A172 (cell line): ENCODE measurements around the gene C20orf204. TPM values are rescaled to one million over a fixed set of nuclear protein-coding genes. Genes with fewer than 3 reads are reported as not detected.
A peak's percentile ranks its signal among the peaks of the same experiment; 100 is the strongest.

Experiments used
- DNase-seq: peaks from one replicate; pipeline ENCODE4 v3.0.0-alpha.2; 2015; ENCODE audit warnings: low spot score
- total RNA-seq: library from RNA; depleted of rRNA; stranded (reverse); fragments of >200 nt; shearing (Covaris generic); gene quantifications from 2 replicates; pipeline ENCODE4 v1.2.3, GENCODE V29; 2014

Gene C20orf204
- total RNA-seq, 1 experiment from 2014 or later: 1.2 TPM

- DNase-seq: no peak
Measured at GRCh38 chr20:64027981-64028685, 7.8 kb upstream of the C20orf204 start.

DNA sequence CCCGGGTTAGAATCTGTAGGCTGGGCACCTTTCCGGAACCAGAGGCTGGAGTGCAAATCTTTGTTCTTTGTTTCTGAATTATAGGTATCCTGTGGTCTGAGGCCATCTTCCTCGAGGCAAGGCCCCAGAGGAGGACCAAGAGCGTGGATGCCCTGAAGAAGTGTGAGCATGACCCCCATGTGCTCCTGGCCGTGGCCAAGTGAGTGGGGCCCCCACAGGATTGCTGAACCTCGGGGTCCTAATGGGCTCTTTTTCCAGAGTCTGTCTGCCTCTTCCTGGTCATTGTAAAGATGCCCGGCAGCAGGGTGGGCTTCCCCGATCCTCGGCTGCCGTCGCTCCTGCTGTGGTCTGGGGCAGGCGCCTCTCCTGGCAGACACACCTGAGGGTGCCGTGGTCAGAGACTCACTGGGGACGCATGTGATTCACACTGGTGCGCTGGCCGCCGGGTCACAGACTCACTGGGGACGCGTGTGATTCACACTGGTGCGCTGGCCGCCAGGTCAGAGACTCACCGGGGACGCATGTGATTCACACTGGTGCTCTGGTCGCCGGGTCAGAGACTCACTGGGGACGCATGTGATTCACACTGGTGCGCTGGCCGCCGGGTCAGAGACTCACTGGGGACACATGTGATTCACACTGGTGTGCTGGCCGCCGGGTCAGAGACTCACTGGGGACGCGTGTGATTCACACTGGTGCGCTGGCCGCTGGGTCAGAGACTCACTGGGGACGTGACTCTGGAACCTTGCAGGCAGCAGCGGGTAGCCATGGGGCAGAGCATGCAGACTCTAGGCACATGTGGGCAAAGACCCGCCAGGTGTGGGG lies 6.5 kb upstream of the C20orf204 start:
- peak; percentile 22 for DNase-seq

DNA sequence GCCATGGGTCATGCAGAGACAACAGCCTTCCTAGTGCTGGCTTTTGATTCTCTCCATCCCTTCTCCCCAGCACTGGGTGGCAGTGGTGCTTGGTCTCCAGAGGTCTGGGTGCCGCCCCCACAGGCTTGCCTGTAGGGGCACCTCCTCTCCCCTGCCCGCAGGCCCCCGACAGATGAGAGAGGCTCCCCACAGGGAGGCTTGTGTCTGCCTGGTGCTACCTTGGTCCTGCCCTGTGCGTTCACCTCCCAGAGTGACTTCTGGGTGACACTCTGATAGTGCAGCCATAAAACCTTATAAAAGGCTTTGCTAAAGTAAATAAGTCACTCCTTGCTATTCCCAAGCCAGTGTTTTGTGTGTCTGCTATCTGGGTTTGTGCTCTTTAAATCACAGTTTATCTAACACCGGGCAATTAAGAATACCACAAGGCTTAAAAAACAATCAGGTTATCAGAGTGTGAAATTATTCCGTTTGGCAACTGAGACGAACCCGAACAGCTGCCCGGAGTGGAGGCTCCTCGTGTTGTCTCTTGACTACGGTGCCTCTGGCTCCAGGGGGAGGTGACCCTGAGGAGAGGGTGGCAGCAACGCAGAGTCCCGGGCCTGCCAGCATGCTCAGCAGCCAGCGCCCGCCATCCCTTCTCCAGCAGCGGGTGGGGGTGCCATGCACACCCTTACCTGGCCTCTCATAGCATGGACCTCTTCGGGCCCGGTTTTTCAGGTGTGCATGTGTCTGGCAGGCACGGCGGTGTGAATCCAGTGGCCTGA lies 5.4 kb upstream of the C20orf204 start:
- no peak for DNase-seq

GRCh38 chr20:64031822-64032314 lies 4.1 kb upstream of the C20orf204 start:
- DNase-seq: no peak

GRCh38 chr20:64032706-64033624 lies 3.0 kb upstream of the C20orf204 start:
- no peak for DNase-seq

DNA sequence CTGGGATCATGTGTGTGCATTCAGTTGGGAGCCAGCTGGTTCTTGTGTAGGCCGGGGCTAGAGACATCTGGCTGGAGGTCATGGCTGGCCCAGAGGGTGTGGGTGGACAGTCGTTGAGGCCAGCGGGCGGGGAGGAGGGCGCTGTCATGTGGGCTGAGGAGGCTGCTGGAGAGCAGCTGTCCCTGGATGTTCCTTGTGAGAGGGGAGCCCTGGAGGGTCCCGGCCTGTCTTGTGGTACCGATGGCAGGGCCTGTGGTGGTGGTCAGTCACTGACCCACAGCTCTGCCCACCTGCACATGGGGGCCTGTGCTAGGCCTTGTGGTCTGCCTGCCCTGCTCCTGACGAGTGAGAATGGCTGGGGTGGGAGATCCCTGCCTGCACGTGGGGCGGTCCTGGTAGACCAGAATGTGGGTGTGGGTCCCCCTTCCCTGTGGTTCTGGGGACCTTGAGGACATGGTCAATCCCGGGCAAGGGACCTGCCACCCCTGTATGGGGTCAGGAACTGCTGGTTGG lies 1.9 kb upstream of the C20orf204 start:
- DNase-seq: no peak

- DNase-seq: no peak
Measured at GRCh38 chr20:64035066-64035932, 683 bp upstream of the C20orf204 start.

- no peak for DNase-seq
Measured at GRCh38 chr20:64036346-64037198, 590 bp downstream of the C20orf204 start.

DNA sequence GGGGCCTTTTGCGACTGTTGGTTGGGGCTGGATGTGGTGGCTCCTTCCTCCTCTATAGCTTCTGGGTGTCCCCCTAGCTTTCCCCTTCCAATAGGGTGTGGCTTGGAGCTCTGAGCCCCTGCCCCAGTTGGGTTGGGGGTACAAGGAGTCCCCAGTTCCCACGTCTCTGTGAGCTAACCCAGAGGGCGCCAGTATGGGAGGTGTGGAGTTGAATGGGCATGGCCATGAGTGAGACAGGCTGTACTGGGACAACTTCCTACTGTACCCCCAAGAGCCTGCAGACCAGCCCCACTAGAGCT lies 1.2 kb downstream of the C20orf204 start:
- DNase-seq: no peak

DNA sequence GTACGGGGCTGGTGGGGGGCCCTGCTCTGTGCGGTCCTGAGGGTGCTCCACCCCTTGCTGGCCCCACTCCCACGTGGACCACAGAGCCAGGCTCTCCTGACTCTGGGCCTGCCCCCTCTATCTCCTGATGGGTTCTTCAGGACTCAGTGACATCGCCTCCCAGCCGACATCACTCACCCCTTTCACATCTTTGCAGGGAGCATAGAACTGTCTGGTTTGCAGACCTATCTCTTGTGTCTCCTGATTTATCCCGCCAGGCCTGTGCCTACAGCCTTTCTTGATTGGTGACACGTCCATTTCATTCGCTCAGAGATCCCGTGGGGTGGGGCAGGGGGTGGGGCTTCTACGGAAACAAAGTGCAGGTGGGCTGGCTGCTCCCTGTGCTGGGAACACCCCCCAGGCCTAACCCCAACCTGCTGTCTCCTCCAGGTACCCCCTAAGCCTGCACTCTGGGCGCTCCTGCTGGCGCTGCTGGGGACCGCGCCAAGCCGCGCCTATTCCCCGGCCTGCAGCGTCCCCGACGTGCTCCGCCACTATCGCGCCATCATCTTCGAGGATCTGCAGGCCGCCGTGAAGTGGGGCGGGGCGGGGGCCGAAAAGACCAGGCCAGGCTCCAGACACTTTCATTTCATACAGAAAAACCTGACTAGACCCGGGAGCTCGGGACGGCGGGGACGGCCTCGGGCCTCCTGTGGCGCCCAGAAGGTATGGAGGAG lies 1.7 kb downstream of the C20orf204 start:
- DNase-seq: no peak

DNA sequence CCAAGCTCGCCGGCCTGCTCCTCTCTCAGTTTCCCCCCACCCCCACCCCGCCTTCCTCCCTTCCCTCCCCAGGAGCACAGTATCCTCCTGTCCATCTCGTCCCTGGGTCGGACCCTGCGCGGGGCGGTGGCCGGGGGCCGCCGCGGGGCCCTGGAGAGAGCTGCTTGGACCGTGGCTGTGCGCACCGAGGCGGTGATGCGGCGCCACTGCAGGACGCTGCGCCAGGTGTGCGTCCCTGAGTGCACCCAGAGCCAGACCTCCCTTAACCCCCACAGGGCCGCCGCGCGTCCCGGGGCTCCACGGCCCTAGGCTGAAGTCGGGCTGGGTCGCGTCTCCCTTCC lies 2.2 kb downstream of the C20orf204 start:
- DNase-seq: no peak

- no peak for DNase-seq
Measured at GRCh38 chr20:64038565-64039292, 2.7 kb downstream of the C20orf204 start.

- no peak for DNase-seq
Measured at GRCh38 chr20:64039293-64040160, 3.5 kb downstream of the C20orf204 start.

- DNase-seq: no peak
Measured at GRCh38 chr20:64040231-64041039, 4.5 kb downstream of the C20orf204 start.

GRCh38 chr20:64041040-64041780 lies 5.2 kb downstream of the C20orf204 start:
- DNase-seq: no peak

- no peak for DNase-seq
Measured at GRCh38 chr20:64041781-64042053, 5.7 kb downstream of the C20orf204 start.
